ENCODE results near the gene KCNK10.

Gene KCNK10

GRCh38 chr14:88168025-88168424, 155.0 kb downstream of the KCNK10 start:
- no peak for DNase-seq

GRCh38 chr14:88166616-88167015, 156.5 kb downstream of the KCNK10 start:
- DNase-seq, result no peak

- no peak for DNase-seq
Measured at GRCh38 chr14:88164906-88165534, 158.0 kb downstream of the KCNK10 start.

GRCh38 chr14:88163731-88164255, 159.3 kb downstream of the KCNK10 start:
- DNase-seq, result no peak

- DNase-seq, result no peak
Measured at GRCh38 chr14:88156127-88156526, 166.9 kb downstream of the KCNK10 start.

GRCh38 chr14:88154926-88155325, 168.1 kb downstream of the KCNK10 start:
- no peak for DNase-seq

- DNase-seq, result no peak
Measured at GRCh38 chr14:88154321-88154720, 168.7 kb downstream of the KCNK10 start.

GRCh38 chr14:88146881-88147649, 176.0 kb downstream of the KCNK10 start:
- DNase-seq, result no peak

GRCh38 chr14:88143810-88144209, 179.3 kb downstream of the KCNK10 start:
- DNase-seq, result no peak

- DNase-seq, result no peak
Measured at GRCh38 chr14:88142997-88143396, 180.1 kb downstream of the KCNK10 start.

- no peak for DNase-seq
Measured at GRCh38 chr14:88140874-88141273, 182.2 kb downstream of the KCNK10 start.

- DNase-seq, result no peak
Measured at GRCh38 chr14:88137327-88137726, 185.7 kb downstream of the KCNK10 start.
